ENCODE measurements around the gene TUT1.
A peak's percentile ranks its signal among the peaks of the same experiment; 100 is the strongest.

Gene TUT1

DNA sequence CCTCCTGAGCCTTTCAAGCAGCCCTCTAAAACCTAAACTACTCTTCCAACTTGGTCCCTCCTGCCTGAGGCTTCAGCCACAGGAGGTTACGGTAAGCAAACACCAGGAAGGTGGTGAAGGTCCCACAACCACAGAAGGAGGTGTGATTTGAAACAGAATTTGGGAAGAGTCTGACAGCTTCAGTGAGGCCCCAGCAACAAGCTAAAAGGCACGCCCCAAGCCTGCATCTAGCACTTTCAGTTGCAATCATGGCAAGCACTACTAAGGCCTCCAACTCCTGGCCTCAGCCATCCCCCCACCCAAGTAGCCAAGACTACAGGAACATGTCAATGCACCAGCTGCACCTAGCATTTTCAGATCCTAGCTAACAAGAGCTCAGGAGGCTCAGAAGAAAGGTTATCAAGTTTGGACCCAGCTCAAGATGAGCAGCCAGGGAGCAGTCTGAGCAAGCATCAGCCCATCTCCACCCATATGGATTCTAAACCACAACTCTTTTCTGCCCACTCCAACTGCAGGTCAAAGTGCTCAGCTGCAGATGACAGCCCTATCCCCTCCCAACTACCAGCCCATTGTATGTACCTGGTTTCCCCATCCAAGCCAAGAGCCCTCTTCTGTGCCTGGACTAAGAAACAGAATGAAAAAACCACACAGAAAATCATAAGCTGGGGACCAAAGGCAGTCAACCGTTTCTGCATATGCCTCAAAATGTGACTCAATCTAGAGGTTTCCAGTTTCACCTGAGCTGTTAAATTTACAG is 34.3 kb downstream of the TUT1 start:
- Mint-ChIP-seq H3K4me1 (peaks cover 83% of the 10 kb centered on the region), H3K36me3 (ENCODE audit: low read depth) (peaks cover 41% of the 10 kb centered on the region), H3K9me3 (no peaks in the 10 kb centered on the region), H3K27ac (peak overlapping the region; percentile 98), H3K27me3 (ENCODE audit: low read depth, poor library complexity) (peaks cover 2% of the 10 kb centered on the region), H3K4me3 (no peak overlapping the region)
- TF ChIP-seq, protein P1, sequence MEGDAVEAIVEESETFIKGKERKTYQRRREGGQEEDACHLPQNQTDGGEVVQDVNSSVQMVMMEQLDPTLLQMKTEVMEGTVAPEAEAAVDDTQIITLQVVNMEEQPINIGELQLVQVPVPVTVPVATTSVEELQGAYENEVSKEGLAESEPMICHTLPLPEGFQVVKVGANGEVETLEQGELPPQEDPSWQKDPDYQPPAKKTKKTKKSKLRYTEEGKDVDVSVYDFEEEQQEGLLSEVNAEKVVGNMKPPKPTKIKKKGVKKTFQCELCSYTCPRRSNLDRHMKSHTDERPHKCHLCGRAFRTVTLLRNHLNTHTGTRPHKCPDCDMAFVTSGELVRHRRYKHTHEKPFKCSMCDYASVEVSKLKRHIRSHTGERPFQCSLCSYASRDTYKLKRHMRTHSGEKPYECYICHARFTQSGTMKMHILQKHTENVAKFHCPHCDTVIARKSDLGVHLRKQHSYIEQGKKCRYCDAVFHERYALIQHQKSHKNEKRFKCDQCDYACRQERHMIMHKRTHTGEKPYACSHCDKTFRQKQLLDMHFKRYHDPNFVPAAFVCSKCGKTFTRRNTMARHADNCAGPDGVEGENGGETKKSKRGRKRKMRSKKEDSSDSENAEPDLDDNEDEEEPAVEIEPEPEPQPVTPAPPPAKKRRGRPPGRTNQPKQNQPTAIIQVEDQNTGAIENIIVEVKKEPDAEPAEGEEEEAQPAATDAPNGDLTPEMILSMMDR (IDR thresholded peaks at IDR 0.05): no peak
- no peak for DNase-seq

DNA sequence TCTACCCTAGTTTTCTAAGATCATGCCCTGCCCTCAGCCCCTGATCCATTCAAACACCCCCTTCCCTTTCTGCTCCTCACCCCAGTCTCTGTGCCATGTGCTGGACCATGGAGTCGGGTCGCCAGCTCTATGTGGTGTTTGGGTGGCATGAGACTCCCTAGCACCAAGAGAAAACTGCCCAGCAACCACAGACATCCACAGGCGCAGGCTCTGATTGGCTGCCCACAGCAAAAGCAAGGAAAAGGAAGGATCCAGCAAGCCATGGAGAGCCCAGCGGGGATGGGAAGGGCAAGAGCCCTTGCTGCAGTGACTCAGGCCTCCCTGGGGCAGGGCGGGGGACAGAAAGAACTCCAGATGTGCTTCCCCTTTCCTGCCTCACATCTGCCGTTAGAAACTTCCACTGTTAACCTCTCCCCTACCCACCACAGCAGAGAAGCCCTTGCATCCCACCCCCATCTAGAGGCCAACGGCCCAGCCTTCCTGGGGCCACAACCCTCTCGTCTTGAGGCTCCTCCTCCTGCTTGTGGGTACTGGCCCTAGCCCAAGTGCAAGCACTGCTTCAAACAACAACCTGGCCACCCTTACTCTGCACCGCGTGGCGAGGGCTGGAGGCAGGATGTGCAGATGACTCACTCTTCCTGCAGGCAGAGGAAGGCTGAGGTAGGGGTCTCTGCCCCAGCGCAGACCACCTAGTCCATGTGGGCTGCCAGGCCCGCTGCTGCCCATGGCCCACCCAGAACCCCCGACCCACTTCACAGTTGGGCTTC is 35.0 kb downstream of the TUT1 start:
- peak; percentile 58 for DNase-seq
- Mint-ChIP-seq H3K4me3 (peak overlapping the region; percentile 56), H3K4me1 (peaks cover 83% of the 10 kb centered on the region), H3K27ac (peak overlapping the region; percentile 98), H3K9me3 (no peaks in the 10 kb centered on the region), H3K27me3 (ENCODE audit: low read depth, poor library complexity) (peaks cover 2% of the 10 kb centered on the region), H3K36me3 (ENCODE audit: low read depth) (peaks cover 34% of the 10 kb centered on the region)
- TF ChIP-seq, protein P1 (IDR thresholded peaks at IDR 0.05): no peak

DNA sequence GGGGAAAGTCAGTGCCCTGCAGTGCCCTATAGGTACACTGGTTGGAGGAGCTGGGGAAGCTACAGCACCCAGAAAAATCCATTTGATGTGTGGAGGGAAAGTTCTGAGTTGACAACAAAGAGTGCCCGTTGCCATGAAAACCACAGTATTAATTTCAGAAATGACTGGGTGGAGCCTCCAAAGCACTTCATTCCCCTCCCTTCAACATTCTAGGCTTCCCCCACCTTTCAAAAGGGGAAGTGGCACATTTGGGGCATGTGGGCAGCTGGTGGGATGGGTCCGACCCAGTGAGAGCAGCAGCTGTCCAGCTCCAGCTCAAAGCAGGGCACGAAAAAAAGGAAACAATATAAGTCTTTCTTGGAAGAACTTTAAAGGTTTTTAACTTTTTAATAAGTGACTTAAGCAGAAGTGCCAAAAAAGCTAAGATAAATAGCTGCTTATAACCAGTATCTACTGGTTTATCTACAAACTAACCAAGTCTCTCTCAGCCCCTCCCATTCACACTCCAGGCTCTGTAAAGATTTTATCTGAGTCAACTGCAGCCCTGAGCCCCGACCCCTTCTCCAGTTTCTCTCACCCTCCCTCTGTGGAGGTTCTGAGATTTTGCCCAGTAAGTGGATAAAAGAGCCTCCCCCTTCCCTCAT is 35.7 kb downstream of the TUT1 start:
- no peak for DNase-seq
- TF ChIP-seq, protein P1 (IDR thresholded peaks at IDR 0.05): no peak
- Mint-ChIP-seq H3K4me1 (peaks cover 84% of the 10 kb centered on the region), H3K9me3 (no peaks in the 10 kb centered on the region), H3K27me3 (ENCODE audit: low read depth, poor library complexity) (peaks cover 6% of the 10 kb centered on the region), H3K36me3 (ENCODE audit: low read depth) (peaks cover 28% of the 10 kb centered on the region), H3K27ac (peak overlapping the region; percentile 98), H3K4me3 (peak overlapping the region; percentile 56)

DNA sequence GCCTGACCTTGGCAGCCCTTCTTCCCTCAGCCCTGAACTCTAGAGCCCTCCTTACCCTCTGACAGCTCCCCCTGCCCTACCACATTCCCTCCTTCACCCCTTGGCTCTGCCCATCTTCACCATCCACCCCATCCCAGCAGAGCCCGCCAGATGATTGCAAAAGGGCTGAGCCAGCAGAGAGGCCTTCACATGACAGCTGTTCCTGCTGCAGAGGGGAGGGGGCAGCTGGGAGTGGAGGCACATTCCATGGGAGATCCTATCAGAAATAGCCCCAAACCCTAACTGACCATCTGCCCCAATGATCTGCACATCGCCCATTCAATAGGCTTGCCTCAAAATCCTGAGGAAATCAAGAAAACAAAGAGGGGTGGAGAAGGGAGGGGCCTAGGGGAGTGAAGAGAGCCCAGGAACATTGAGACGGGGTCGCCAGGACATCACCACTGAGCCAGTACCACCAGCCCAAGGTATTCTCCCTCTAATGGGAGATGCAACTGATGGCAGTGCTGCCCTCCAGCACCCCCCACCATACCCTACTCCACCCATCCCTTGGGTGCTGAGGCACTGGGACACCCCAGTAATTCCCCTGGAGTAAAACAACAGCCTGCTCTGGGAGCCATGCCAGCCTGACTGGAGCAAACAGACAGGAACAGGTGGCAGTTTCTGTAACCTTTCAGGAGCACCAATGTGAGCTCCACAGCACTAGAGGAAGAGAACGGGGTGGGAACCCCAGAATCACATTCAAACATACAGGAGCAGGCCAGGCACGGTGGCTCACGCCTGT is 36.7 kb downstream of the TUT1 start:
- peaks cover 80% of the 10 kb centered on the region for H3K4me1 Mint-ChIP-seq
- TF ChIP-seq, protein P1 (IDR thresholded peaks at IDR 0.05): no peak
- DNase-seq: no peak
- peak overlapping the region; percentile 11 for H3K27ac Mint-ChIP-seq
- peaks cover 13% of the 10 kb centered on the region for H3K27me3 Mint-ChIP-seq (ENCODE audit: low read depth, poor library complexity)
- H3K4me3 Mint-ChIP-seq: no peak overlapping the region
- H3K36me3 Mint-ChIP-seq (ENCODE audit: low read depth): peaks cover 21% of the 10 kb centered on the region
- no peaks in the 10 kb centered on the region for H3K9me3 Mint-ChIP-seq

DNA sequence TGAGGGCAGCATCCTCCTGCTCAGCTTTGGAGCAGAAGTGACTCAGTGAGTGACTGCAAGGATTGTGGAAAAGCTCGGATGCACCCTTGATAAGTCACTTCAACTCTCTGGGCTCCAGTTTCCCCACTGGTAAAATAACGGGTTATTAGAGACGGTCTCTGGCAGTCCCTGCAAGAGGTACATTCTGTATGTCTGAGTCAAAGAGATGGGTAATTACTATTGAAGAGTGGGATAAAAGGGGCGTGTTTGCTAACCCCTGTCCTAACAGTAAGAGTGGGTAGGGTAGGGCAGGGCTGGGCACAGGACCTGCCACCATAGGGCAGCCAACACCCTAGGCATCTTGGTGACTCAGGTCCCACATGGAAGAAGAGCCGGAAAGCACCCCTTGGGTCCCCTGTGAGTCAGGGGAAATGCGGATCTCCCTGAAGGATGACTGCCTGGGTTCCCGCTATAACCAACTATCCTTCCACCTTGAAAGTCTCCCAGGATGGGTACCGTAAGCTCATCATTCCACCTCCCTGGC is 37.4 kb downstream of the TUT1 start:
- no peak for DNase-seq
- no peaks in the 10 kb centered on the region for H3K9me3 Mint-ChIP-seq
- peaks cover 16% of the 10 kb centered on the region for H3K27me3 Mint-ChIP-seq (ENCODE audit: low read depth, poor library complexity)
- TF ChIP-seq, protein P1 (IDR thresholded peaks at IDR 0.05): no peak
- peaks cover 15% of the 10 kb centered on the region for H3K36me3 Mint-ChIP-seq (ENCODE audit: low read depth)
- peaks cover 76% of the 10 kb centered on the region for H3K4me1 Mint-ChIP-seq
- H3K4me3 Mint-ChIP-seq: no peak overlapping the region
- peak overlapping the region; percentile 95 for H3K27ac Mint-ChIP-seq
